ENCODE measurements around the gene KLHL36.

The KLHL36 gene

GRCh38 chr16:84648595-84649510 lies 542 bp downstream of the KLHL36 start:
- DNase-seq: peak; percentile 44

- no peak for DNase-seq
Observed at GRCh38 chr16:84649511-84649861, 1.2 kb downstream of the KLHL36 start.

DNA sequence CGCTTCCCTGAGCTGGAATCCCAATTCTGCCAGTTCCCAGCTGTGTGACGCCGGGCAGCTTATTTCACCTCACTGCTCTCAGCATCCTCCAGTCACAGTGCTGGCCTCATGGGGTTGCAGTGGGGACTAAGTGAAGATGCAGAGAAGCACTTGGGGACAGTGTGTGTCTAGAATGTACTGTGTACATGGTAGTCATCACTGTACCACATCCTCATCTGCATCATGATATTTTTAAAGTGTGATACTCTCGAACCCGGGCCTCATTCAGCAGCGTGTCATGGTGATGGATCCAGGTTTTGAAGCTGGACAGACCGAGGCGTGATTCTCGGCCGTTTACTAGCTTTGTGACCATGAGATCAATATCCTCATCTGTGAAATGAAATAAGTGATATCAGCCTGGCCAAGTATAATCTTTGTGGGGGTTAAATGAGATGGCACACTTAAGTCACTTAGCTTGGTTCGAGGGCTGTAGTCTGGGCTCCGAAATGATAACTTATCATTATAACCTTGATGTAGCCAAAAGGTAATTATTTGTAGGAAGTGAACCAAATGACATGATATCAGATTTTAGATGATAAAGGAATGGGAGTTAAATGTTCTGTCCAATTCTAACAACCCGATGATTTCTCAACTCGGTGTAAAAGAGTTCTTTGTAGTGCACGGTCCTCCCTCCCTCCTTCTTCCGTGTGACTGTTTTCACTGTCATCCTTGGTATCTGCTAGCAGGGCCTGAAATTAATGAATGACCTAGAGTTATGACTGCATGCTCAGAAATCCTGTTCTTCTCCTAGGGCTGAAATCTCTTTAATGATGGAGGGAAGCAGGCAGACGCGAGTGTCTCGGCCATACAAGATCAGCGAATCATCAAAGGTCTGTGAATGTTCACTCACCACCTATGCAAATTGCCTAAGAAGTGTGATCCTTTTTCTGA lies 2.0 kb downstream of the KLHL36 start:
- DNase-seq: no peak

- DNase-seq: no peak
Observed at GRCh38 chr16:84652566-84652965, 4.3 kb downstream of the KLHL36 start.

DNA sequence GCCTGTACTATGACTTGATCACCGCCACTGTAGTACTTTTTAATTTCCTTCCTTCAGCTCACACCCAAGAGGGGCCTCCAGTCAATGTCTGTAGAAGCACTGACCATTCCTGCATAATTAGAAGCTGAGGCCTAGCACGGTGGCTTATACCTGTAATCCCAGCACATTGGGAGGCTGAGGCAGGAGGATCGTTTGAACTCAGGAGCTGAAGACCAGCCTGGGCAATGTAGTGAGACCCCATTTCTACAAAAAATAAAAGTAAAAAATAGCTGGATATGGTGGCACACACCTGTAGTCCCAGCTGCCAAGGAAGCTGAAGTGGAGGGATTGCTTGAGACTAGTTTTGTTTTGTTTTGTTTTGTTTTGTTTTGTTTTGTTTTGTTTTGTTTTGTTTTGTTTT lies 5.9 kb downstream of the KLHL36 start:
- DNase-seq: no peak

- DNase-seq: no peak
Observed at GRCh38 chr16:84654998-84655397, 6.7 kb downstream of the KLHL36 start.

- DNase-seq: no peak
Observed at GRCh38 chr16:84656649-84657048, 8.3 kb downstream of the KLHL36 start.

- no peak for DNase-seq
Observed at GRCh38 chr16:84657229-84657837, 9.0 kb downstream of the KLHL36 start.

DNA sequence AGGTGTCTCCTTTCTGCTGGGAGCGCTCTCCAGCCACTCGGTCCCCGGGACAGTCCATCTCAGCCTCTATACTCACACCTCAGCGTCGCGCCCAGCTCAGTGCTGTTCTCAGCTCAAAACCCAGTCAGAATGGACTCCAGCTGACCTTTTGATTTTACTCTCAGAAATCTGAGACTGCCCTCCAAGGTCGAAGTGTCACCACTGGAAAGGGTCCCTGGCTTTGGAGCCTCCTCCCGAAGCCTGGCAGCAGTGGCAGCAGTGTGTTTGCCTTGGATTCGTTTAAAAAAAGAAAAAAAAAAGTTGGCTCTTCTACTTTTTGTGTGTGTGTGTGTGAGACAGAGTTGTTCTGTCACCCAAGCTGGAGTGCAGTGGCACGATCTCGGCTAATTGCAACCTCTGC lies 10.4 kb downstream of the KLHL36 start:
- DNase-seq: no peak

DNA sequence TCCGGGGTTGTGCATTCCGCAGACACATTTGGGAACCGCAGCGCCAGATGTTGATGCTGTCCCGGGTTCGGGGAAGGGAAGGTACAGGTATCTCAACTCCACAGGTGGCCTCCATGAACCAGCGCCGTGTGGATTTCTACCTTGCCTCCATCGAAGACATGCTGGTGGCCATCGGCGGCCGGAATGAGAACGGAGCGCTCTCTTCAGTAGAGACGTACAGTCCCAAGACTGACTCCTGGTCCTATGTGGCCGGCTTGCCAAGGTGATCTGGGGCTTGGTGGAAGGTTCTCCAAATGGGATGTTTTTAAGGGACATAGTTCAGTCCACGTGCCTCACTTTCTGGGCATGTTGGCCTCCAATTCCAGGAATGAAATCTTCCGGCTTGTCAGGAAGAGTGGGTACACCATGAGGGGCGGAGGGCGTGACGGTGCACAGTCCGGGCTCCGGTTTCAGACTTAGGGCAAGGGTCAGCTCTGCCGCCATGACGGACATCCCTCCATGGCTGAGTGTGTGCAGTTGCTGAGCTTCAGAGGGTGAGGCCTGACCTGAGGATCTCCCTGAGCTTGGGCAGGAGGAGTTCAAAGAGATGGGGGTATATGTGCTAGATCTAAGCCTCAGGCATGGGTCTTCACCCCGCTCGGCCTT lies 11.5 kb downstream of the KLHL36 start:
- DNase-seq: no peak

DNA sequence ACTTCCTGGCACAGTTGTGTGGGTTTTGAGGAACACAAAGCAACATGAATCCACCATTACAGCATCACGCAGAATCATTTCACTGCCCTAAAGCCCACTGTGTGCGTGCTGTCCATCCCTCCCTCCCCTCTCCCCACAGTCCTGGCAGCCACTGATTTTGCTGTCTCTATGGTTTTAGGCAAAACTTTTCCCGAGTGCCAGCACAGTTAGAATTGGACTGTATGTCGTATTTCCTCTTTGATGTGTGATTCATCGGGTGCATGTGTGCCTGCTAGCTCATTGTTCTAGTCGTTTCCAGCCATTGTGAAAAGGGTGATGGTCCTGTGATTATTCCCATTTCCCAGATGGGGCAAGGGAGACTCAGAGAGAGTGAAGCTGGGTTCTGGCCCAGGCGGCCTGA lies 12.7 kb downstream of the KLHL36 start:
- peak; percentile 29 for DNase-seq

DNA sequence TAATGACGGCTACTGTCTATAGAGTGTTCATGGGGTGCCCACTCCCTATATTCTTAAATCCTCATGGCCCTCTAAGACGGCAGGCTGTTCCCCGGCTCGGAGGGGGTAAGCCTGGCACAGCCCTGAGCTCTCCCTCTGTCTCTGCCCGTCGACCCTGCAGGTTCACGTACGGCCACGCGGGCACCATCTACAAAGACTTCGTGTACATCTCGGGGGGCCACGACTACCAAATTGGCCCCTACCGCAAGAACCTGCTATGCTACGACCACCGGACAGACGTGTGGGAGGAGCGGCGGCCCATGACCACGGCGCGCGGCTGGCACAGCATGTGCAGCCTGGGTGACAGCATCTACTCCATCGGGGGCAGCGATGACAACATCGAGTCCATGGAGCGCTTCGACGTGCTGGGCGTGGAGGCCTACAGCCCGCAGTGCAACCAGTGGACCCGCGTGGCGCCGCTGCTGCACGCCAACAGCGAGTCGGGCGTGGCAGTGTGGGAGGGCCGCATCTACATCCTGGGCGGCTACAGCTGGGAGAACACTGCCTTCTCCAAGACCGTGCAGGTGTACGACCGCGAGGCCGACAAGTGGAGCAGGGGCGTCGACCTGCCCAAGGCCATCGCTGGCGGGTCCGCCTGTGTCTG lies 13.2 kb downstream of the KLHL36 start:
- DNase-seq: no peak

DNA sequence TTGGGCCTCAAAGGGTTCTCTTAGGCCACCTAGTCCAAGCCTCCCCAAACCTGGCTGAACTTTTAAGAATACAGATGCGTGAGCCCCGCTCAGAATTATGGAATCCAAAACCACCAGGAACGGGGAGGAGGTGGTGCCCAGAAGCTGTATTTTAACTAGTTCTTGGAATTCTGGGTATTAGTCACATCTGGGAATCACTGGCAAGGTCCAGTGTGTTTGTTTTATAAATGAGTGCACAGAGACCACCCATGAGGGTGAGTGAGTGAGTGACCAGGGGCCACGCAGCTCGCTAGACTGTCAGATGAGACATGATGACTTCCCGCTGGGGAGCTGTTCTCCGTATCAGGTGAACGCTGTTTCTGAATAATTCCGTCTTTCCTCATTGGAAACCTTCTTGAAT lies 14.2 kb downstream of the KLHL36 start:
- no peak for DNase-seq

DNA sequence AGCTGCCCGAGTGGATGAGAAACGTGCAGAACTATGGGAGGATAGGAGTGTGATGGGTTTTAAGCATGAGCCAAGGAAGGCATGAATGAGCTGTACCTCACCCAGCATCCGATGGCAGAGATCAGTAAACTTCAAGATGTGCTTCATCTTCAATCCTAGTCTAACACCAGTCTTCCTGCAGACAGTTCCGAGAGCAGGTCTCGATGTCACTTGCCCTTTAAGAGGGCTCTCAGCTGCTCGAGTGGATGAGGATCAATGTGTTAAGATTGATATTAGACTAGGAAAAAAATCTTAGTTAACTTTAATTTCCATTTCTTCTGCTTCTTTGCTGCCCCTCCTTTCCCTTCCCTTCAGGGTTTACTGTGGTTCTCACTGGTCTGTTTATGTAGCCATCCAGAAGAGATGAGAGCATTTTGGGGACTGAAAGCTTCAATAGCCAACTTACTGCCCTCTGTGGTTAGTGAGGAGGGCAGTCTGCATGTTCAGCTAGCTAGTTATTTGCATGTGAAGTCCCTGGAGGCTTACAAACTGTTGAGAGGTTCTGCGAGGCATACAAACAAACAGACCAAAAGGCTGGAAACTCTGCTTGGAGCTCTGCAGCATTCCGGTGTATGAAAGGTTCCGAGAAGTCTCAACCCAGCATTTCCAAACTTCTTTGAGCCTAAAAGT lies 15.3 kb downstream of the KLHL36 start:
- no peak for DNase-seq

DNA sequence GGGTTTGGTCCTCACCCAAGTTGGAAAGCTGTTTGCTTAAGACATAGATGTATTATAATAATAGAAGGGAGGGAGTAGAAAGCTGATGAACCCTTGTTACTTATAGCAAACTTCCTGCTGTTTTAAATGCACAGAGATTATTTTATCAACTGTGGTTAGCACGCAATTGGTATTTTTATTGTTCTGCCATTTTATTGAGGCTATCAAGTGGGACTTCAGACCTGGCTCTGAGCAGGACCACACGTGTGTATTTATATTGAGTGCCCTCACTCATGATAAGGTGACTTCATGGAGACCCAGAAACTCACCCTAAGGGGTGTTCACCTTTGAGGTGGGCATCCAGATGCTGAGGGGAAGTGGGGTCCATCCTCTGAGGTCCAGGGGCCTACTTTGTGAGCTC lies 17.0 kb downstream of the KLHL36 start:
- DNase-seq: no peak

DNA sequence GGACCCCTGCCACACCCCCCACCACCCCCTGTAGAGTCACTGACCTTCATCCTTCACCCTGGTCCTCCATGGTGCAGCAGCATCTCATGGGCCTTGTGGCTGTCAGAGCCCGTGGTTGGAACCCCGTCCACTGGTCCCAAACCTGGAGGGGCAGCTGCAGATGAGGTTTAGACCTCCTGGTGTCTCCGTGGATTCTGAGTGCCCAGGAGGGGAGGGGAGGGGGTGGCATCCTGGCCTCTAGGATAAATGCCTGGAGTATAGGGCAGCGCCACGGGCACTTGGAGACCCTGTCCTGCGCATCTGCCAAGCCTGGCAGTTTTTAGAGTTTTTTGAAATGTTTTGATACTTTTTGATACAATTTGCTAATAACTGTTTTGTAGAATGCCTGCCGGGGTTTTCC lies 17.5 kb downstream of the KLHL36 start:
- no peak for DNase-seq

- no peak for DNase-seq
Observed at GRCh38 chr16:84667600-84668309, 19.4 kb downstream of the KLHL36 start.

GRCh38 chr16:84670063-84670462 lies 21.8 kb downstream of the KLHL36 start:
- DNase-seq: no peak

DNA sequence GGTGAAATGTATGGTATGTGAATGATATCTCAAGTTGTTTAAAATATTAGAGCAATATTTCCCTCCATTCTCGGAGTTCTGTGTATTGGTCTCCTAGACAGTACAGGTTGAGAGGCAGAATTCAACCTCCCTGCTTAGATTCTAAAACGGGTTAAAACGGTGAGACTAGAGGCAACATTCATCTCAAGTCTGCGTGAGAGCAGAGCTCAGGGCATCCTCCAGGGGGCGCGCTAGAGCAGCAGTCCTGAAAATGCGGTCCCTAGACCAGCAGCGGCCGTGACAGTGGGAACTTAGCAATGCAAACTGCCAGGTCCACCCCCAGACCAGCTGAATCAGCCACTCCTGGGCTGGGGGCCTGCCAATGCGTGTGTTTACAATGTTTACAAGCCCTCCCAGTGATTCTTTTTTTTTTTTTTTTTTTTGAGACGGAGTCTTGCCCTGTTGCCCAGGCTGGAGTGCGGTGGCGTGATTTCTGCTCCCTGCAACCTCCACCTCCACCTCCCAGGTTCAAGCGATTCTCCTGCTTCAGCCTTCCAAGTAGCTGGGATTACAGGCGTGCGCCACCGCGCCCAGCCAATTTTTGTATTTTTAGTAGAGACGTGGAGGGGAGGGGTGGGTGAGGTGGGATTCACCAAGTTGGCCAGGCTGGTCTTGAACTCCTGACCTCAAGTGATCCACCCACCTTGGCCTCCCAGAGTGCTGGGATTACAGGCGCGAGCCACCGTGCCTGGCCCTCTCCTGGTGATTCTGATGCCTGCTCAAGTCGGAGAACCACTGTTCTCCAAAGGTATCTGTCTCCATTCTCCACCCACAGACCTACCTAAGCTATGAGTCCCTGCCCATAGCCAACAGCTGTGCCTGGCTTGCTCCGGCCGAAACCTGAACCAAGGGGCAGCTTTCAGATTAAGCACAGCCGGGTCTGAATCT lies 24.2 kb downstream of the KLHL36 start:
- DNase-seq: peak; percentile 89

GRCh38 chr16:84673203-84673535 lies 24.9 kb downstream of the KLHL36 start:
- DNase-seq: no peak

All from suppressor macrophage treated with lipopolysaccharide for 4 hours (primary cell).